ENCODE data around the gene TGFBR1.
A peak's percentile ranks its signal among the peaks of the same experiment; 100 is the strongest.

The TGFBR1 gene

DNA sequence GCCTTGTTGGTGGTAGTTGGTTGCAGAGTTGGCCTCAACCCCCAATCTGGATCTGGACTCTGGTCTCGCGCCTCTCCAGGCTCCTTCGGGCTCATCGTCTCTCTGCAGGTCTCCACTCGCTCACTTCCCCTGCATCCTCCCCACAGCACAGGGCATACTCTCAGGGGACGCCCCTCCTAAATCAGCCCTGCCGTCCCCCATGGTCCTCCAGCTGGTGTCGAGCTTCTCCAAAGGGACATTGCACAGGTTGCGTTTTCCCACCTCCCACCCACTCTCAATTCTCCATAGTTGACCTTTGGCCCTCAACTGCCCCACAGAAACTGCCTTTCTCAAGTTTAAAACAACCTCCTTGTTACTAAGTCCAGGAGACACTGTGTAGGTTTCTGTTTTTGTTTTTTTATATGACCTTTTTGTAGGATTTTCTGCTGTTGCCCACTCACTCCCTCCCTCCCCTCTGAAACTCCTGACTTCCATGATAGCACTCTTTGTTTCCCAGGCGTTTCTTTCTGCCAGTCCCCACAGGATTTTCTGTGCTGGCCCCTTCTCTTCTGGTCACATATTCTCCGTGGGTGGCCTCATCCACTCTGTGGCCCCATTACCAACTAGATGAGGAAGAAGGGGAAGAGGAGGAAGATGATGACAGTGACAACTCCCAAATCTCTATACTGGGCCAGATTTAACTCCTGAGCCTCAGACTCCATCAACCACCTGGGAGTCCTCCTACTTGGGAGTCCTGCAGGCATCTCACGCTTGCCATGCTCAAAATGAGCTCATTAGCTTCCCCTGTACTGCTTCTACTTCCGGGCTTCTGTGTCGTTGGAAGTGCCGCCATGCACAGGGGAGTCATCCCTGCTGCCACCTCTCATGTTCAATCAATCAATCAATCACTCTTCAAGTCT lies 66.6 kb downstream of the TGFBR1 start:
- DNase-seq (ENCODE audit: low spot score), result no peak

DNA sequence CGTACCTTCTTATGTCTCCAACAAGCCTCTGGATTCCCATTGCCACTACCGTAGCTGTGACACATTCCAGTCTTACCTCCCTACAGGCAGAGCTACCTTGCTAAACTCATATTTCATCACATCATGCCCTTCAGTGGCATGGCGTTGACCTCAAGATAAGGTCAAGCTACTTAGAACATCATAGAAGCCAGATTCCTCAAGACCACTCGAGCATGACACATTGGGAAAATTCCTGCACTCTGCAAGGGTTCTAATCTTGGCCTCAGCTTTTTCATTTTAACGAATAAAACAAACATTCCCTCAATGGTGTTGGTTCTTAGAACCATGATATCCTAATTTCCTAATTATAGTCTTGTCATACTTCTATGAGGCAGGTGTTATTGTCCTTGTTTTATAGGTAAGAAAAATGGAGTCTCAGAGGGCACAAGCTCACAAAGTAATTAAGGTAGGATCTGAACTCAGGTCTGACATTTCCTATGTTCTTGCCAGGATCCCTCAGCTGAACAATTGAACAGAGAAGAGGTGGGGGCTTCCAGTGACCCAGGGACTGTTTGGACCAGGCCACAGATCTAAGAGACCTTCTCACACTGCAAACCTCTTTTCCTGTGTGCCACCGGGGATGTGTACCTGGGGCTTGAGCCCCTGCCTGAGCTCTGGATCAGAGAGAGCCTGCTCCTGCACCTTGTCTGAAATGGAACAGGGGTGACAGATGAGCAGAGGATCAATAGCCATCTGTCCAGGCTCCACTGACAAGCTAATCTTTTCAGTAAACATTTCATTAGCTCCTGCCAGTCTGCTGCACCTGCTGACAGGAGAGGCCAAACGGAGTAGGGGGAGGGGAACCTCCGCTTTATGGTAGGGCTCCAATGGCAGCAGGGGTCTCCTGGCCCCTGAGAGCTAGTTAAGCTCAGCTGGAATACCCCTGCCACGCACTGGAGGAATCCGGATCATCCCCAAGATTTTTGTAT lies 67.5 kb downstream of the TGFBR1 start:
- no peak for DNase-seq (ENCODE audit: low spot score)

DNA sequence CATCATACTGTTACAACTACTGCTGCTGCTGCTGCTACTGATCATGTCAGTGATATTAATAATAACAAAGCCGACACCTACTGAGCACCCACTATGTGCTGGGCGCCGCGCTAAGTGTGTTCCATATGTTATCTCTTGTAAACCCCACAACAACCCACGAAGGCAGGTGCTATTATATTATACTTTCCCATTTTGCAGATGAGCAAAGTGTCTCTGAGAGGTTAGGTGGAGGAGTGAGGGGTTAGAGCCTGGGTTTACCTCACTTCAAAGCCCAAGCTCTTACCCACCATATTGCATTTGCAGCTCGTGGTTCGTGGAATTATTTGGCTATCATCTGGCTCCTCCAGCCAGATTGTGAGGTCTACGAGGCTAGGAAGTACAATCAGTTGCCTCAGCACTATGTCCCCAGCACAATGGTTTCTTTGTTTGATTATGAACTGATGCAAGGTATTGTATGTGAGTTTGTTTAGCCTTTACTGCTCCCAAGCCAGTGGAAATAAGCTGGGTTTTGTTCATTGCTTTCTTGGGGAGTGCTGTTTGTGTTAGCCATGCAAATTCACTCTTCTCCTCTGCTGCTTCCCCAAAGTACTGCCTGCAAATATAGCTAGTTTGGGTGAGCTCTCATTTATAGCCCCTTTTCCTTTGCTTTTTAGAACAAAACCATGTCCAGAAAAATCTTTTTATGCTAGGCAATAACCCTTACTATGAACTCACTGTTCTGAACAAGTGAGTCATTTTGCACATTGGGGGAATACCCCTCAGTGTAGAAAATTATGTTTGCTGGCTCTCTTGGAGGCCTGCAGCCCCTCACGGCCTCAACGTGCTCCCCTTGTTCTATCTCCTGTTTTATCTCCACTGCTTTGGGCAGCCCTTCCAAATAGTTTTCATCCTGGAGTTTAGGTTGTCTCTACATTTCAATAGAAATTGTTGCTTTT lies 68.9 kb downstream of the TGFBR1 start:
- no peak for DNase-seq (ENCODE audit: low spot score)

- no peak for DNase-seq (ENCODE audit: low spot score)
Measured at GRCh38 chr9:99176527-99177013, 71.7 kb downstream of the TGFBR1 start.

DNA sequence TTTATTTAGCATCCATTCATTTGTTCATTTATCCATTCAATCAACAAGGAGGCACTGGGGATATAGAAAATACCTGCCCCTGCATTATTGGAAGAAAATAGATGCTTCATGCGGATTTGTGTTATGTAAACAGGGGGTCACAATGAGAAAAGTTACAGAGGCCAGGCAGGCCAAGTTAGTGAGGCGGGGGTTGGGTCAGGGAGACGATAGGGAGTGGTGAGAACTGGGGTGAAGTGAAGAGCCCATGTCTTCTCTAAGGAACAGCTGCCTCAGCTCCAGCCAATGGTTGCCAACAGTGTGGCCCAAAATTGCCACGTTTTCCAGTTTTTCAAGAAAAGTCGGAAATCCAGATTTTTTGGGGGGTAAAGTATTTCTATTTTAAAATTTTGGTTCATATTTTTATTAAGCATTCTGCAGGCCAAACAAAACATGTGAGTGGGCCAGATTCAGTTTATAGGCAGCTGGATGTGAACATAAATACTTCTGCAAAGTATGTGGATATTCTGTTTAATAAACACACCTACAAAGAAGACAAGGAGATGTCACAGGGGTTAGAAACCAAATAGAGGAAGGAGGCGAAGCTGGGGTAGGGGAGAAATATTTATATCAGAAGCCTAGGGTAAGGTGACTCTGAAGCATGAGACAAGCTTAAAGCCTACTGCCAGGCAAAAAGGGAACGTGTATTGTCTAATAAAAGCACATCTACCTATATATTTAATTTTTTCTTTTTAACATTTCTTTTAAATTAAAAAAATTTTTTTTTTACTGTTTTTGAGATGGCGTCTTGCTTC lies 72.9 kb downstream of the TGFBR1 start:
- DNase-seq (ENCODE audit: low spot score), result no peak

DNA sequence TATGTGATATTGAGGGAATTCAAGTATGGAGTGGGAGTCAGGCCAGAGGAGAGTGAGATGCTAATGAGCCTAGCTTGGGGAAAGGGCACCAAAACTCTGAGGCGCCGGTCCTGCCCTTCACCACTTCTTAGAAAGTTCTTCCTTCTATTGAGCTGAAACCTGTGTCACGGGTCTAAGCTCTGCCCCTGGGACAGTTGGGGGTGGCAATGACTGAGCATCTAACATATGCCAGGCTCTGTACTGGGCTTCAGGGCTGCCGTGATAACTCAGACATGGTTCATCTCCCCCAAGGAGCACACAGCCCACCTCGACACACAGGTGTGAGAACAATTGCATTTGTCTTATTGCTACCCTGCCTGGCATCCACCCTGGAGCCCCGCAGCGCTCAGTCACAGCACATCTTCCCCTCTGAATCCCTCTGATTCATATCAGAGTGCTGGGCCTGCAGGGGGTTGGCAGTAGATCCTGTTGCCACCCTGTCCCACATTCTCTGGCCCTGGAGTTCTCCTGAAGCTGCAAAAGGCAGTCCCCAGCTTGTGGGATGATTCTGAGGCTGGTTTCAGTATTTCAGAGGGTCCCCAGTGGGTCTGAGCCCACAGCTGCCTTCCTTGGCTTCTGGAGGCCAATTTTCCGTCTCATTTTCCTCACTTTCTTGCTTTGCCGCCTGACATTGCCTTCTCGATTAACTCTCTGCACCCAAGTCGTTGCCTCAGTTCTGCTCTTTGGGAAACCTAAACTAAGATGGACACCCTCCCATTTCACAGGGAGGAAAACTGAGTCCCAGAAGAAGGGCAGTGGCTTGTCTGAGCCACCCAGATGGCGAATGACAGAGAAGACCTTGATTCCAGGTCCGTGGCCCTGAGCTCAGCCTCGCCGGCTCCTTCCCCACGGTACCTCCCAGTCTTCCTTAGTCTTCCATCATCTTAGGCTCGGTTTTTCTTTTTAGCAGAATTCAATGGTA lies 74.3 kb downstream of the TGFBR1 start:
- no peak for DNase-seq (ENCODE audit: low spot score)

DNA sequence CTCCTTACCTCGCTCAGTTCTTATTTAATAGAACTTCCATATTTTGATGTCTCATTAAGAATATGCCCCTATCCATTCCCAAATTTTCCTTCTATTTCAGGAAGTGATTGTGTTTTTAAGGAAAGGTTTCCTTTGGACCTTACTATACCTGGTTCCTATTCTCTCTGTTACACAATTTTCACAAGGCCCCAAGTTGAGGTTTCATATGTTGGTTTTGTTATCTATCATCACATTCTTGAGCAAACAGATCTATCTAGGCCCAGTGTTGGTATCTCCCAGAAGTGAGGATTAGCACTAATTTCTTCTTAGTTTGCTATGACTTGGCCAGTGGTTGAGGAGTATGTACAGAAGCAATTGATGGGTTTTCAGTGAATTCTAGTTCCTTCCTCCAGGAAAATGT lies 75.3 kb downstream of the TGFBR1 start:
- no peak for DNase-seq (ENCODE audit: low spot score)

DNA sequence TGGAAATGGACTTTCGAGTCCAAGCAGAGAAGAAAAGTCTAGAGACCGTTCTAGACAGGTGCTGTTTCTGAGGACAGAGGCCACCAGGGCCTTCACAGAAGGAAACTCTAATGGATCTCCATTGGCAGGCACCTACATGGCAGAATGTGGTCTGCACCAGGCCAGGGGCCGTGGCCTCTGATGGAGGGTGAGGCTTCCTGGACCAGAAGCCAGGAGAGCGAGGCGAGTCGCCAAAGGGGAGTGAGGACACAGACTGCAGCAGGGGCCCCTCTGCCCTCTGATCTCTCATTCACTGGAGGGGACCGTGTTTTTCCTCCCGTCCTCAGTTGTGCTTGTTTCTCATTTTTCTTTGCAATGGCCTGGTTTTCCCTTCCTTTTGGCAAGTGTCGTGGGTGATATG lies 75.7 kb downstream of the TGFBR1 start:
- no peak for DNase-seq (ENCODE audit: low spot score)

DNA sequence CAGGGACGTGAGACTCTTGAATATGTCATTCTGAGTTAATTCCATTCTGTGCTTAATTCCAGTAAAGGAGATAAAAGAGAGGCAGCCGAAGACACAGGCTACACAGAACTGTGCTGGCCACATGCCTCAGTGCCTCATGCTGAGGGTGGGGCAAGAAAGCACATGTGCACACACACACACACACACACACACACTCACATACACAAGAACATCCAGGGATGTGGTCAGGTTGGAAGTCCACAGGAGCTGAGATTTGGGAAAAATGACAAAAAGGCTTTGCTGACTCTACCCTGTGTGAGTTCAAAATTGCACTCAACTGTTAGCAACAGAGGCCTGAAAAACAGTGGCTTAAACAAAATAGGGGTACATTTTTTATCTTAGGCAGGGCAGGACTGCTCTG lies 76.3 kb downstream of the TGFBR1 start:
- DNase-seq (ENCODE audit: low spot score), result no peak

- peak; percentile 19 for DNase-seq (ENCODE audit: low spot score)
Measured at GRCh38 chr9:99181621-99182020, 76.7 kb downstream of the TGFBR1 start.

GRCh38 chr9:99182356-99182755 lies 77.4 kb downstream of the TGFBR1 start:
- no peak for DNase-seq (ENCODE audit: low spot score)

GRCh38 chr9:99183616-99184015 lies 78.7 kb downstream of the TGFBR1 start:
- no peak for DNase-seq (ENCODE audit: low spot score)

GRCh38 chr9:99184110-99184474 lies 79.2 kb downstream of the TGFBR1 start:
- DNase-seq (ENCODE audit: low spot score), result no peak

- DNase-seq (ENCODE audit: low spot score), result peak; percentile 78
Measured at GRCh38 chr9:99184475-99185347, 79.8 kb downstream of the TGFBR1 start.

DNA sequence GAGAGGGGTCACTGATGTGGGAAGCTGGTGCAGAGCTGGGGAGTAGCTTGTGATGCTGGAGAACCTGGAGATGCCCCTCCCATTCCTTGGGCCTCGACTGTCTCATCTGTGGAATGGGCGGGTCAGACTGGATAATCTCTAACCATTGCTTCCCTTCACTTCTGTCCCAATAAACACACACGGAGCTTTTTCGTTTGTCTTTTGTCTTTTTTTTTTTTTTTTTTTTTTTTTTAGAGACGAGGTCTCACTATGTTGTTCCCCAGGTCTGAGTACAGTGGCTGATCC lies 80.4 kb downstream of the TGFBR1 start:
- DNase-seq (ENCODE audit: low spot score), result no peak

DNA sequence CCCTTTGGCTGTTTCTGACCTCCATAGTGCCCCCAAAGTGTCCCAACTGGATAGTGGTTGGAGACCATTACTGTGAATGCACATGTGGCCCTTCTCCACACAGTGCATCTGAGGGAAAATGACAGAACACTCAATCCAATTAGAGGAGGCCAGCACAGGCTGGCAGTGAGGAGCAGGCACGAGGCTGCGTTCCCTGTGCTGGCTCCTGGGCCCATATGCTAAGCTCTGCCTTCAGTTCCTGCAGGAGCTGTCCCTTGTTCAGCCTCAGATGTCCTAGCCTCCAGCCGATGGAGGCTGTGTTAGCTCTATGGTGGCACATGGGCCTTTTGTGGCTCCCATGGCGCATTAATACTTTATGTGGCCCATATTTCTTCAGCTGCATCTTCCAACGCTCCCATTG lies 81.0 kb downstream of the TGFBR1 start:
- DNase-seq (ENCODE audit: low spot score), result no peak

DNA sequence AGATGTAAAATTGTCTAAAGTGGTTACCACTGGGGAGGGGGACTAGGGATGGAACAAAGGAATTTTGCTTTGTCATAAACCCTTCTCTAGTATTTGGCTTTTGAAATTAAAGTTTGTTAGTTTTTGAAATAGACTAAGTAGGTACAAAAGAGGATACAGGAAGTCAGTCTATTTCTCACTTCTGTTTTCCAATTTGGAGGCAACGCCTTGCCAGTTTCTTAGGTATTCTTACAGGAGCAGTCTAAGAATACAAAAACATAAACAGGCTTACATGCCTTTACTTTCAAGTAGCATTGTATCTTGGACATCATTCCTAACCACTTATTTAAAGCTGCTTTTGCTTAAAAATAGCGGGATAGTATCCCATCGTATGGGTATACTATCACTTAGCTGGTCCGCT lies 82.4 kb downstream of the TGFBR1 start:
- DNase-seq (ENCODE audit: low spot score), result no peak

DNA sequence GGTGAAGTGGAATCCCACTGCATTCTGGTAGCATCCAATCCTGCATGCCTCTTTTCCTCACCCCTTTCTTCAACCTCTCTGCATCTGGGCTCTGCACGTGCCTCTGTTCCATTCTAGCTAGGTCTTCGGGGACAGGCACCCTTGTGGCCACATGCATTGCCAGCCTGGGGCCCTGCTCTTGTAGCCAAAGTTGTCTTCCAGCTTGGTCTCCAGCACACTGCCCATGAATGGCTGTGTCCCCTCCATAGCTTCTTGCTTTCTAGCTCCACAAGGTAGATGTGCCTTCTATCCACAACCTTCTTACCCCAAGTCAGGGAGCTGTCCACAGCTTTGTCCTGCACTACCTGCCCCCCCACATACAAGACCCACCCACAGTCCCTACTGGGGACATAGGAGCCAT lies 84.3 kb downstream of the TGFBR1 start:
- DNase-seq (ENCODE audit: low spot score), result no peak
